Measurements from ENCODE around the gene WNT5A.

The WNT5A gene

GRCh38 chr3:55481744-55482495, 5.2 kb downstream of the WNT5A start:
- no peak for DNase-seq (ENCODE audit: low spot score)

- DNase-seq (ENCODE audit: low spot score) = no peak
These were observed 6.0 kb downstream of the WNT5A start for GRCh38 chr3:55480911-55481743.

- DNase-seq (ENCODE audit: low spot score) = no peak
These were observed 9.5 kb downstream of the WNT5A start for GRCh38 chr3:55477306-55478303.

GRCh38 chr3:55476515-55476914, 10.6 kb downstream of the WNT5A start:
- DNase-seq (ENCODE audit: low spot score) = no peak

GRCh38 chr3:55474213-55474632, 12.9 kb downstream of the WNT5A start:
- no peak for DNase-seq (ENCODE audit: low spot score)

GRCh38 chr3:55473788-55474187, 13.3 kb downstream of the WNT5A start:
- no peak for DNase-seq (ENCODE audit: low spot score)

- DNase-seq (ENCODE audit: low spot score) = no peak
These were observed 15.4 kb downstream of the WNT5A start for GRCh38 chr3:55471522-55472280.

- no peak for DNase-seq (ENCODE audit: low spot score)
These were observed 16.0 kb downstream of the WNT5A start for GRCh38 chr3:55471084-55471483.

GRCh38 chr3:55469957-55470526, 17.1 kb downstream of the WNT5A start:
- DNase-seq (ENCODE audit: low spot score) = no peak

- no peak for DNase-seq (ENCODE audit: low spot score)
These were observed 18.9 kb downstream of the WNT5A start for GRCh38 chr3:55468251-55468650.

- DNase-seq (ENCODE audit: low spot score) = no peak
These were observed 20.0 kb downstream of the WNT5A start for GRCh38 chr3:55467099-55467498.

- no peak for DNase-seq (ENCODE audit: low spot score)
These were observed 20.6 kb downstream of the WNT5A start for GRCh38 chr3:55466526-55466925.

GRCh38 chr3:55461896-55462295, 25.2 kb downstream of the WNT5A start:
- DNase-seq (ENCODE audit: low spot score) = no peak

- DNase-seq (ENCODE audit: low spot score) = no peak
These were observed 27.3 kb downstream of the WNT5A start for GRCh38 chr3:55459838-55460237.

GRCh38 chr3:55458181-55458790, 28.8 kb downstream of the WNT5A start:
- no peak for DNase-seq (ENCODE audit: low spot score)

- no peak for DNase-seq (ENCODE audit: low spot score)
These were observed 31.2 kb downstream of the WNT5A start for GRCh38 chr3:55455915-55456314.

- DNase-seq (ENCODE audit: low spot score) = no peak
These were observed 32.5 kb downstream of the WNT5A start for GRCh38 chr3:55454611-55455010.

- DNase-seq (ENCODE audit: low spot score) = peak; percentile 11
These were observed 33.1 kb downstream of the WNT5A start for GRCh38 chr3:55453886-55454496.

- no peak for DNase-seq (ENCODE audit: low spot score)
These were observed 34.2 kb downstream of the WNT5A start for GRCh38 chr3:55452886-55453285.

- no peak for DNase-seq (ENCODE audit: low spot score)
These were observed 37.6 kb downstream of the WNT5A start for GRCh38 chr3:55449527-55449926.

Measured in Ammon's horn (tissue), 1 donor.